Stomach smooth muscle (tissue), 2 donors: Measurements from ENCODE around the gene WIF1.

Source experiments
- H3K27ac ChIP-seq: one replicate; pipeline ENCODE4 v1.7.0; 2013; ENCODE audit warnings: mild to moderate bottlenecking, low read length, inconsistent platforms
- H3K27me3 ChIP-seq, 2 donors: one replicate each; pipeline ENCODE4 v1.7.0; 2013; ENCODE audit warnings: low read length in 2 of 2; ENCODE audit not compliant: insufficient read depth in 2 of 2, control insufficient read depth in 1 of 2
- H3K36me3 ChIP-seq, 2 donors: one replicate each; pipeline ENCODE4 v1.7.0; 2013; ENCODE audit warnings: low read length in 2 of 2; ENCODE audit not compliant: control insufficient read depth in 2 of 2, insufficient read depth in 2 of 2
- H3K4me1 ChIP-seq: one replicate; pipeline ENCODE4 v1.7.0; 2013; ENCODE audit warnings: low read length; ENCODE audit not compliant: control insufficient read depth, insufficient read depth
- H3K4me3 ChIP-seq, 2 donors: one replicate each; pipeline ENCODE4 v1.7.0; 2013; ENCODE audit warnings: low read length in 2 of 2
- H3K9ac ChIP-seq, 2 donors: one replicate each; pipeline ENCODE4 v1.7.0; 2013; ENCODE audit warnings: low read length in 2 of 2, mild to moderate bottlenecking in 1 of 2
- H3K9me3 ChIP-seq, 2 donors: one replicate each; pipeline ENCODE4 v1.7.0; 2013; ENCODE audit warnings: low read length in 2 of 2; ENCODE audit not compliant: control insufficient read depth in 2 of 2
- donor health status: healthy.
- donor health status: Pancreatic carcinoma.

WIF1 gene

DNA sequence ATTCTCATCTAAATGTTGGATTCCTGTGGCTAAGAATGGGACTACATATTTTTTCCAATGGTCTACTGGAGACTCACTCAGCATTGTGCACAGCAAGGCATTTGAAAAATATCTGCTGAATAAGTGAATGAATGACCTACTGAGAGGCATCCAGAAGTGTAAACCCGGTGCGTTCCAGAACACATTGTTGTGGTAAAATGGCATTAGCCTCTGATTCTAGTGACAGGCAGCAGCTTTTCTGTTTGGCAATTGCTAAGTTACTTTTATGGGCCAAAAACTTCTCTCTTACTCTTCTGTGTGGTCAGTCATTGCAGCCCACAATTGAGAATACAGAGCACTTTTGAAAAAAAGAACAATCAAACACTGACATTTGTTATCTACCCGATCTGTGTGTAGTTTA is 36.5 kb downstream of the WIF1 start:
- H3K36me3 ChIP-seq = no peaks in the 10 kb centered on the region
- no peaks in the 10 kb centered on the region for H3K27me3 ChIP-seq
- no peak overlapping the region for H3K9ac ChIP-seq
- H3K27ac ChIP-seq = no peak overlapping the region
- H3K4me3 ChIP-seq = no peak overlapping the region
- H3K4me1 ChIP-seq = no peaks in the 10 kb centered on the region
- no peaks in the 10 kb centered on the region for H3K9me3 ChIP-seq

DNA sequence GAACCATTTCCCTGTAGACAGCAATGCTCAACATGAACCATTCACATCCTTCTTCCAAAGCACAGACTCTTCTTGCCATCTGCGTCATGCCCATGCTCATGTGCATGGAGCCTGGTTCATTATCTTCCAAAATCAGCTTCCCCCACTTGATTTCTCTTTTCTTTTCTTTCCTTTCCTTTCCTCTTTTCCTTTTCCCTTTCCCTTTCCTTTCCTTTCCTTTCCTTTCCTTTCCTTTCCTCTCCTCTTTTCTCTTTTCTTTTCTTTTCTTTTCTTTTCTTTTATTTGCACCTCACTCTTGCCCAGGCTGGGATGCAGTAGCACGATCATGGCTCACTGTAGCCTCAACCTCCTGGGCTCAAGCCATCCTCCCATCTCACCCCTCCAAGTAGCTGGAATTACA is 37.5 kb downstream of the WIF1 start:
- Histone ChIP-seq H3K36me3 (no peaks in the 10 kb centered on the region), H3K9ac (no peak overlapping the region), H3K27ac (no peak overlapping the region), H3K4me3 (no peak overlapping the region), H3K4me1 (no peaks in the 10 kb centered on the region), H3K27me3 (no peaks in the 10 kb centered on the region), H3K9me3 (no peaks in the 10 kb centered on the region)

DNA sequence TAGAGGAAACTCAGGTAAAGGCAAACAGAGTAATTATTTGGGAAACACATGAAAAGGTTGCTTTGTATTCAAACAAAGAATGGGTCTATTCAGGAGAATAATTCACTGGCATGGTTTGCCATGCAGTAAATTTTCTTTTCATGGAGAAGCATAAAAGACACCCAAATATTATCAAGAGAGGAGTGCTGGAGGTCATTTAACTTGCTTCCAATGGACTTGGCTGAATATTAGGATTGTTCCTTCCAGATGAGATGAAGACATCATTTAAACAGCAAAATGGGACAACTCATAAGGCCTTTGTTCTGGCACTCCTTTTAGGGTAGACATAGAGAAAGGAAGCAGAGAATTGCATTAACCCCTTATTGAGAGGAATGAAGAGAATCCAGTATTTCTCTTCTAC is 38.7 kb downstream of the WIF1 start:
- Histone ChIP-seq H3K4me3 (no peak overlapping the region), H3K9me3 (no peaks in the 10 kb centered on the region), H3K27ac (no peak overlapping the region), H3K9ac (no peak overlapping the region), H3K36me3 (no peaks in the 10 kb centered on the region), H3K27me3 (no peaks in the 10 kb centered on the region), H3K4me1 (no peaks in the 10 kb centered on the region)

DNA sequence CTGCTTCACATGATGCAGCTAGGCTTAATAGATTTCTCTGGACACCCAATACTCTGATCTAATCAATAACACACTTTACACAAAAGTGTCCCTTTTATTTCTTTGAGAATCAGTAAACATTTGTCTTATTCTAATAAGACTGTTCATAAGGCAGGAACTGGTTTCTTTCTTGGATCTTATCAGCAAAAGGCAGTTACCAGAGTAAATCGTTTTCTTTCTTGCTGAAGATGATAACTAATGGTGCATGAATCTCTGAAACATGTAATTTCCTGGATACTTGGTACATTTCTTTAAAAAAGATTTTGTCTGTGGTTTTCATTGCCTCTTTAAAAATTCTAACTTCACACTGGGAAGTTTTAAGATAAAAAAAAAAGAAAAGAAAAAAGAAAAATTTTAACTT is 39.6 kb downstream of the WIF1 start:
- Histone ChIP-seq H3K36me3 (no peaks in the 10 kb centered on the region), H3K9ac (no peak overlapping the region), H3K27ac (no peak overlapping the region), H3K4me3 (no peak overlapping the region), H3K27me3 (no peaks in the 10 kb centered on the region), H3K4me1 (no peaks in the 10 kb centered on the region), H3K9me3 (no peaks in the 10 kb centered on the region)

DNA sequence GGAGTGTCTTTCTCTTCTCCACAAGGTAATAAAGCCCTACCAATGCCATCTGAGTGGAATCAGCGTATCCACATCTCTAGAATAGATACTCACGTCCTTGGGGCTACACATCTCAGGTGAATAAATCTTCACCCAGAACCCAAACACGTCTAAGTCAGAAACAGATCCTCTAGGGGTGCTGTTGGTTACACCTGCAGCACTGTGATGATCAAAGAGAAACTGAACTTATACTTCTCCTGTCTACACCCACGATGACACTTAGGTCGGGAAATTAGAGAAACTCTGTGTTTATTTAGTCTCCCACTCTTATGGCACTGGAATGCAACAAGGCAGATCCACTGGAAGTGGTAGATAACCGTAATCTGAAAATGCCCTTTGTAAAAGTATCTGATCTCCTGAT is 46.2 kb downstream of the WIF1 start:
- H3K9me3 ChIP-seq = no peaks in the 10 kb centered on the region
- no peak overlapping the region for H3K27ac ChIP-seq
- no peaks in the 10 kb centered on the region for H3K4me1 ChIP-seq
- no peak overlapping the region for H3K4me3 ChIP-seq
- no peak overlapping the region for H3K9ac ChIP-seq
- H3K27me3 ChIP-seq = no peaks in the 10 kb centered on the region
- no peaks in the 10 kb centered on the region for H3K36me3 ChIP-seq

DNA sequence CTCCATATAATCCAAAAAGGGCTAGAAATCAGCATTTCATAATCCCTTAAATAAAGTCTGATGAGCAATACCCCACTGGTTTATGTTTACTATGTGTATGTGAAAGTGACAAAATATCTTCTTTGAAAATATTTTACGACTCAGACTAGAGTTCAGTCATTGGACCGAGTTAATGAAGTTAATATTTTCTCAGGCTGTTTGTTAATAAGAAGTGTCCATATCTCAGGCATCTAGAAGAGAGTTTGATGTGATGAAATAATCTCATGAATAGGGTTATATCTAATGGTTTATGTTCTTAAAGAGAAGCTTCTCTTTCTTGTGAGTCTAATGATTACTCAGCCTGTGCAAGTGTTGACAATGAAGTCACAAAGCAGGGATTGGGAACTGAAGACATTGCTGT is 51.8 kb downstream of the WIF1 start:
- no peaks in the 10 kb centered on the region for H3K4me1 ChIP-seq
- H3K9me3 ChIP-seq = no peaks in the 10 kb centered on the region
- H3K27me3 ChIP-seq = no peaks in the 10 kb centered on the region
- H3K4me3 ChIP-seq = no peak overlapping the region
- H3K27ac ChIP-seq = no peak overlapping the region
- no peaks in the 10 kb centered on the region for H3K36me3 ChIP-seq
- no peak overlapping the region for H3K9ac ChIP-seq

DNA sequence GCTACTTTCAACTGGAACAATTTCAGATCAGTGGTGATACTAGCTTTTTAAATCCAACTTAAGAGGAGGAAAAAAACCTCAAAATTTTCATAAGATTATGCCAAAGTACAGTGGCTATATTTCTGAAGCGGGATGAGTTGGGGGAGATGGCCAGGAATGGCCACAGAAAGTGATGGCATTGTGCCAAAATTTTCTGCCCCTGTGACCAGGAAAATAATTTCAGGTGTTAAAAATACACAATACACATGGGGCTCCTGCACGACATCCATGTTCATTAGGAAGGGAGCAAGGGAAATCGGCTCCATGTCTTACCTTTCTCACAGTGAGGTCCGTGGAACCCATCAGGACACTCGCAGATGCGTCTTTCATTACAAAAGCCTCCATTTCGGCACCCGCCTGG is 53.7 kb downstream of the WIF1 start:
- H3K4me3 ChIP-seq = no peak overlapping the region
- no peaks in the 10 kb centered on the region for H3K36me3 ChIP-seq
- H3K9me3 ChIP-seq = no peaks in the 10 kb centered on the region
- no peak overlapping the region for H3K9ac ChIP-seq
- no peak overlapping the region for H3K27ac ChIP-seq
- H3K27me3 ChIP-seq = no peaks in the 10 kb centered on the region
- H3K4me1 ChIP-seq = no peaks in the 10 kb centered on the region

DNA sequence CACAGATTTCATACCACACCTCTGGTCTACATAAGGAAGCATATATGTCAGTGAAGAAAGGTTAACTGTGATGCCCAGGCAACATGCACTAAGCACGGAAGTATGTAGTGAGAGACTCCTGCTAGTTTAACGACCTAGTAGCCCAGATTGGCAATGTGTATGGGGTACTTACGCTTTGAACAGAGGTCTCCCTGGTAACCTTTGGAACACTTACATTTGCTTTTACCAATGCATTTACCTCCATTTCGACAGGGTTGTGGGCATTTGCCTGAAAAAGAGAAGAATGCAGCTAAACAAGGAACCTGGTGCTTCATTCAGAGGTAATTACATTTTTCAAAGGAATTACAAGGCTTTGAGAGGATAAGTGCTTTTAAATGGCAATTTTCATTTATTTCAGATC is 65.2 kb downstream of the WIF1 start:
- no peaks in the 10 kb centered on the region for H3K4me1 ChIP-seq

DNA sequence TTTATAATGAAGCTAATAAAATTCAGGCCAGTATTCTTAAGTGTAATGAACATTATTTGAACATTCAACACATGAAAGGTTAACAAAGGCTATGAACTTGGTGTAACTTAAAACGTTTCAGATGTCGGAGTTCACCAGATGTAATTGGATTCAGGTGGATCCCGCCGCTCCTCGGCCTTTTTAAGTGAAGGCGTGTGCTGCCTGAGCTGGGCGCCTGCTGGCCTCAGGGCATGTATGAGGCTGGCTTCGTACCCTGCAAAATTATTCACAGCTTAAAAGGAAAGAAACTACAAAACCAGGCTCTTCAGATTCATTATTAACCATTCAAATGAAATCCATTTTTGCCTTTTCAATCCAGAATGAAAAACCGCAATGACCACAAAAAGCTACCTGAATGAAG is 69.9 kb downstream of the WIF1 start:
- Histone ChIP-seq H3K4me3 (no peak overlapping the region), H3K9ac (no peak overlapping the region), H3K4me1 (no peaks in the 10 kb centered on the region), H3K27ac (no peak overlapping the region), H3K36me3 (no peaks in the 10 kb centered on the region), H3K9me3 (no peaks in the 10 kb centered on the region), H3K27me3 (no peaks in the 10 kb centered on the region)

More for the DNA sequence above, 65.2 kb downstream of the WIF1 start:
- Histone ChIP-seq H3K27ac (no peak overlapping the region), H3K4me3 (no peak overlapping the region), H3K9ac (no peak overlapping the region), H3K36me3 (no peaks in the 10 kb centered on the region), H3K9me3 (no peaks in the 10 kb centered on the region), H3K27me3 (no peaks in the 10 kb centered on the region)

DNA sequence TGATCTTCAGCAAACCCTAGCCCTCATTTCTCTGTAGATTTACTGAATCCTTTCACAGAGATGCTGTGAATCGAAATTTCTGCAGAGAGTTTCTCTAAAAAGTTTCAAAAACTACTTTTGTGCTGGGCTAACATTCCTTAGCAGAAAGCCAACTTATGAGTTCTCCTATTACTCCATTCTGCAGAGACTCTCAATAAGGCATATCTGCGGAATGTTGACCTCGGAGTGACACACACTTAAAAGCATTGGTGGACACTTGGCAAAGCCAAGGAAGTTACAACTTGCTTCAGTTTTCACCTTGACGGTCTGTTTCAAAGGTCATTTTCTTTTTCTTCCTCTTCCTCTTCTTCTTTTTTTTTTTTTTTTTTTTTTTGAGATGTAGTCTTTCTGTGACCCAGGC is 75.8 kb downstream of the WIF1 start:
- no peaks in the 10 kb centered on the region for H3K9me3 ChIP-seq
- H3K27ac ChIP-seq = no peak overlapping the region
- H3K36me3 ChIP-seq = no peaks in the 10 kb centered on the region
- no peak overlapping the region for H3K9ac ChIP-seq
- no peaks in the 10 kb centered on the region for H3K27me3 ChIP-seq
- H3K4me3 ChIP-seq = no peak overlapping the region
- H3K4me1 ChIP-seq = no peaks in the 10 kb centered on the region

DNA sequence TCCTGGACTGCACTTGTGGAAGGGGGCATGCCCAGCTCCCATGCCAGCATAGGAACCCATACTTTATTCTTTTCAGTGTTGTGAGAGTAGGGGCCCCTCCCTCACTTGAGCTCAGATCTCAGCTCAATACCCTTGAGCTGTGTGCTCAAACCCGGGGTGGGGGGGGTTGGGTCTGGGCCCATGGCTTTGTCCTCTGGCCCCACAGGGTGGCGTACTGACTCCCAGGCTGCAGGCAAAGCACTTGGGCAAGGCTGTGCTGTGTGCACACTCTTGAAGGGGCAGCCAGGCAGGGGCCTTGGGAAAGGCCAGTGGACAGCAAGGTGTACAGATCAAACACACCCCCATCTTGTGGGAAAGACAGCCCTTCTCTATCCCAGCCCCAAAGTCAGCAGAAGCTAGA is 81.8 kb downstream of the WIF1 start:
- Histone ChIP-seq H3K27ac (no peak overlapping the region), H3K27me3 (no peaks in the 10 kb centered on the region), H3K4me3 (no peak overlapping the region), H3K36me3 (no peaks in the 10 kb centered on the region), H3K9ac (no peak overlapping the region), H3K4me1 (no peaks in the 10 kb centered on the region), H3K9me3 (no peaks in the 10 kb centered on the region)

DNA sequence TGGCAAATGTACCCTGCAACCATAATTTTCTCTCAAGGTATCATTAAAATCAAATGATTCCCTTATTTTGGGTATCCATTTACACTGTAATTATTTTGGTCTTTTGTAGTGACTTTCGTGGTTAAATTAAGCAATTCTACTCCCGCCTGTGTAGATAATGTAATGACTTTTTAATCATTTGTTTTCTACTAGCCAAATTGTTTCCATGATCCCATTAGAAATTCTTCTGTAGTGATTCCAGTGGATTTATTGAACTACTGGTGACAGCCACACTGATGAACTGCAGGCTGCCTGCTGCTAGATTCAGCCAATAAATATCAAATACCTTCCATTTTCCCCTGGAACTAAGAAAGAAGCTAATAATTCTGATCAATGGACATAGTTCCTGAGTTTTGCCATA is 96.0 kb downstream of the WIF1 start:
- Histone ChIP-seq H3K27me3 (no peaks in the 10 kb centered on the region), H3K4me3 (no peak overlapping the region), H3K9ac (no peak overlapping the region), H3K4me1 (no peaks in the 10 kb centered on the region), H3K36me3 (no peaks in the 10 kb centered on the region), H3K9me3 (peaks cover 0 to 2% of the 10 kb centered on the region in 2 donors), H3K27ac (no peak overlapping the region)
